GM19452 (cell line): ENCODE data around the gene PODXL2.

ENCODE experiments used
- ATAC-seq: cut with Tn5 transposase; IDR thresholded peaks from one replicate; pipeline ENCODE4 v1.9.1; 2021; ENCODE audit not compliant: unreplicated experiment

PODXL2 gene

GRCh38 chr3:127706312-127706711 is 77.3 kb downstream of the PODXL2 start:
- ATAC-seq: no peak

- no peak for ATAC-seq
Observed at GRCh38 chr3:127706785-127707351, 77.9 kb downstream of the PODXL2 start.

- ATAC-seq: no peak
Observed at GRCh38 chr3:127707851-127708411, 78.9 kb downstream of the PODXL2 start.

GRCh38 chr3:127708837-127709236 is 79.9 kb downstream of the PODXL2 start:
- no peak for ATAC-seq

- no peak for ATAC-seq
Observed at GRCh38 chr3:127709320-127710060, 80.5 kb downstream of the PODXL2 start.

- no peak for ATAC-seq
Observed at GRCh38 chr3:127710155-127710941, 81.4 kb downstream of the PODXL2 start.

- no peak for ATAC-seq
Observed at GRCh38 chr3:127711021-127711695, 82.2 kb downstream of the PODXL2 start.

- ATAC-seq: no peak
Observed at GRCh38 chr3:127711896-127712295, 82.9 kb downstream of the PODXL2 start.

- no peak for ATAC-seq
Observed at GRCh38 chr3:127712461-127712860, 83.5 kb downstream of the PODXL2 start.

GRCh38 chr3:127712881-127713771 is 84.1 kb downstream of the PODXL2 start:
- no peak for ATAC-seq

- no peak for ATAC-seq
Observed at GRCh38 chr3:127714125-127714571, 85.2 kb downstream of the PODXL2 start.

GRCh38 chr3:127714866-127715265 is 85.9 kb downstream of the PODXL2 start:
- no peak for ATAC-seq

- ATAC-seq: no peak
Observed at GRCh38 chr3:127715532-127715931, 86.5 kb downstream of the PODXL2 start.

- ATAC-seq: no peak
Observed at GRCh38 chr3:127716384-127716783, 87.4 kb downstream of the PODXL2 start.

GRCh38 chr3:127717357-127718244 is 88.6 kb downstream of the PODXL2 start:
- no peak for ATAC-seq

GRCh38 chr3:127718245-127718915 is 89.4 kb downstream of the PODXL2 start:
- no peak for ATAC-seq

- no peak for ATAC-seq
Observed at GRCh38 chr3:127718916-127719290, 89.9 kb downstream of the PODXL2 start.

- ATAC-seq: no peak
Observed at GRCh38 chr3:127719369-127719768, 90.4 kb downstream of the PODXL2 start.
